SK-N-SH (cell line): Measurements from ENCODE around the gene USP32. TPM values are rescaled to one million over a fixed set of nuclear protein-coding genes. Genes with fewer than 3 reads are reported as not detected.

ENCODE experiments used
- CTCF ChIA-PET: fragments of 300-600, 350-600 bp; formaldehyde crosslinking; extraction: SDS; loops from one replicate; lab custom pipeline; 2021; lab: Yijun Ruan, JAX
- POLR2A ChIA-PET: fragments of 350-600 bp; sonication (Branson Sonifier 250); formaldehyde crosslinking; extraction: SDS; loops from one replicate; lab custom pipeline; 2020; ENCODE audit warnings: antibody characterized with exemption, inconsistent platforms; lab: Yijun Ruan, JAX
- DNase-seq: peaks from one replicate; pipeline ENCODE4 v3.0.0; 2012
- H2AFZ ChIP-seq: fragments of 200-600 bp; sonication (generic); 2 replicates; pipeline ENCODE4 v1.8.1; 2016; ENCODE audit warnings: antibody characterized with exemption, mild to moderate bottlenecking, low read depth
- H3F3A ChIP-seq: fragments of 200-600 bp; sonication (generic); replicated peaks from 2 replicates; pipeline ENCODE3; 2016; ENCODE audit warnings: antibody characterized with exemption, mild to moderate bottlenecking; ENCODE audit not compliant: insufficient read depth
- H3K27ac ChIP-seq, 2 experiments: fragments of 200-500 bp in 1 of 2; fragments of 200-600 bp in 1 of 2; sonication (Bioruptor generic) in 1 of 2; sonication (generic), shearing (Covaris generic) in 1 of 2; 2 replicates each; pipeline versions ENCODE4 v1.5.1 to v1.6.1; 2014 to 2016; ENCODE audit warnings: low read depth in 2 of 2, inconsistent platforms in 1 of 2, low read length in 1 of 2, mild to moderate bottlenecking in 1 of 2, mixed read lengths in 1 of 2
- H3K27me3 ChIP-seq: fragments of 200-600 bp; sonication (generic), shearing (Covaris generic); 2 replicates; pipeline ENCODE4 v1.6.1; 2016; ENCODE audit warnings: mixed run types; ENCODE audit not compliant: insufficient read depth
- H3K36me3 ChIP-seq, 2 experiments: fragments of 200-500 bp in 1 of 2; fragments of 200-600 bp in 1 of 2; sonication (Bioruptor generic) in 1 of 2; sonication (generic) in 1 of 2; replicated peaks in 1 of 2; 2 replicates each; pipeline versions ENCODE3 to v1.5.1; 2014 to 2016; ENCODE audit warnings: low read length in 1 of 2, mild to moderate bottlenecking in 1 of 2; ENCODE audit not compliant: insufficient read depth in 2 of 2, control insufficient read depth in 1 of 2
- H3K4me1 ChIP-seq, 2 experiments: fragments of 200-500 bp in 1 of 2; fragments of 200-600 bp in 1 of 2; sonication (Bioruptor generic) in 1 of 2; sonication (generic), shearing (Covaris generic) in 1 of 2; 2 replicates each; pipeline versions ENCODE4 v1.5.1 to v1.6.1; 2014 to 2016; ENCODE audit warnings: low read depth in 1 of 2, low read length in 1 of 2, mixed run types in 1 of 2; ENCODE audit not compliant: insufficient read depth in 2 of 2, control insufficient read depth in 1 of 2
- H3K4me2 ChIP-seq: fragments of 200-600 bp; sonication (generic), shearing (Covaris generic); 2 replicates; pipeline ENCODE4 v1.6.1; 2017; ENCODE audit warnings: mixed run types
- H3K4me3 ChIP-seq, 2 experiments: fragments of 200-500 bp in 1 of 2; fragments of 200-600 bp in 1 of 2; sonication (Bioruptor generic) in 1 of 2; sonication (generic), shearing (Covaris generic) in 1 of 2; 2 replicates each; pipeline versions ENCODE4 v1.5.1 to v1.8.1; 2014 to 2016; ENCODE audit warnings: low read depth in 2 of 2, inconsistent platforms in 1 of 2, low read length in 1 of 2, mild to moderate bottlenecking in 1 of 2, mixed read lengths in 1 of 2, moderate library complexity in 1 of 2
- H3K79me2 ChIP-seq: fragments of 200-600 bp; sonication (generic); 2 replicates; pipeline ENCODE4 v1.8.1; 2017; ENCODE audit warnings: mild to moderate bottlenecking; ENCODE audit not compliant: insufficient read depth
- H3K9ac ChIP-seq: fragments of 200-600 bp; sonication (generic); 2 replicates; pipeline ENCODE4 v1.6.1; 2017; ENCODE audit warnings: mixed run types
- H3K9me2 ChIP-seq: fragments of 200-600 bp; sonication (generic); 2 replicates; pipeline ENCODE4 v1.6.1; 2017; ENCODE audit warnings: mixed run types
- H3K9me3 ChIP-seq: fragments of 200-600 bp; sonication (generic); 2 replicates; pipeline ENCODE4 v1.6.1; 2017; ENCODE audit warnings: mixed run types, mild to moderate bottlenecking, moderate library complexity
- H4K20me1 ChIP-seq: fragments of 200-600 bp; sonication (generic); 2 replicates; pipeline ENCODE4 v1.6.1; 2017; ENCODE audit warnings: mild to moderate bottlenecking, mixed run types; ENCODE audit not compliant: insufficient read depth
- ELF1 ChIP-seq: IDR thresholded peaks from 2 replicates; pipeline ENCODE4 v1.4.0; 2012
- EP300 ChIP-seq, 2 experiments: IDR thresholded peaks; 2 replicates each; pipeline versions ENCODE4 v1.4.0 to v1.6.1; 2012; ENCODE audit warnings: borderline replicate concordance in 1 of 2, low read depth in 1 of 2, low read length in 1 of 2
- FOXJ3 ChIP-seq: sonication (generic); formaldehyde crosslinking; IDR thresholded peaks from 2 replicates; pipeline ENCODE4 v1.5.1; 2020; ENCODE audit warnings: mild to moderate bottlenecking, missing genetic modification reagents
- GABPA ChIP-seq: IDR thresholded peaks from 2 replicates; pipeline ENCODE4 v1.4.0; 2012; ENCODE audit warnings: low read depth, mild to moderate bottlenecking
- JUND ChIP-seq: IDR thresholded peaks from 2 replicates; pipeline ENCODE4 v1.4.0; 2012
- MEF2A ChIP-seq: IDR thresholded peaks from 2 replicates; pipeline ENCODE4 v1.4.0; 2012; ENCODE audit warnings: low read depth, borderline replicate concordance
- NRF1 ChIP-seq: IDR thresholded peaks from 2 replicates; pipeline ENCODE4 v1.6.1; 2012; ENCODE audit warnings: low read depth, mild to moderate bottlenecking, low read length
- POLR2AphosphoS5 ChIP-seq: IDR thresholded peaks from 2 replicates; pipeline ENCODE4 v1.6.1; 2012; ENCODE audit warnings: low read depth, low read length
- RAD21 ChIP-seq: IDR thresholded peaks from 2 replicates; pipeline ENCODE4 v1.6.1; 2012; ENCODE audit warnings: mild to moderate bottlenecking, low read length
- RFX5 ChIP-seq: IDR thresholded peaks from 2 replicates; pipeline ENCODE4 v1.6.1; 2012; ENCODE audit warnings: mild to moderate bottlenecking, improper control_type of control experiment, low read length
- SIN3A ChIP-seq: IDR thresholded peaks from 2 replicates; pipeline ENCODE4 v1.6.1; 2012; ENCODE audit warnings: low read depth, mild to moderate bottlenecking, low read length, moderate library complexity, borderline replicate concordance
- SMC3 ChIP-seq: IDR thresholded peaks from 2 replicates; pipeline ENCODE4 v1.6.1; 2012; ENCODE audit warnings: low read depth, low read length, improper control_type of control experiment
- TCF12 ChIP-seq: IDR thresholded peaks from 2 replicates; pipeline ENCODE4 v1.4.0; 2012
- TEAD4 ChIP-seq: IDR thresholded peaks from 2 replicates; pipeline ENCODE4 v1.4.0; 2012; ENCODE audit warnings: mild to moderate bottlenecking, borderline replicate concordance; ENCODE audit not compliant: insufficient read depth
- WGBS: methylation state at CpG from one replicate; pipeline ENCODE4 v1.1.6; 2017; ENCODE audit warnings: low lambda C conversion rate; 5-methylcytosine and 5-hydroxymethylcytosine counted together
- polyA plus RNA-seq, 3 experiments: library from polyadenylated mRNA; depleted of rRNA; stranded (reverse); fragments of >200 nt; gene quantifications; 2 replicates each; pipeline ENCODE4 v1.2.3, GENCODE V29; 2012
- TF ChIP-seq, protein P1 (sequence below): IDR thresholded peaks from 2 replicates; pipeline ENCODE4 v1.4.0; 2012; ENCODE audit warnings: low read depth, borderline replicate concordance
- TF ChIP-seq, protein P2 (sequence below): IDR thresholded peaks from 2 replicates; pipeline ENCODE4 v1.4.0; 2012; ENCODE audit warnings: low read depth
- TF ChIP-seq, protein P3 (sequence below): fragments of 150-350 bp; IDR thresholded peaks from 2 replicates; pipeline ENCODE4 v1.6.1; 2017; ENCODE audit warnings: antibody characterized with exemption, low read length, low read depth, borderline replicate concordance
- TF ChIP-seq, protein P4 (sequence below): IDR thresholded peaks from 2 replicates; pipeline ENCODE4 v1.6.1; 2012; ENCODE audit warnings: mild to moderate bottlenecking, low read depth, low read length, moderate library complexity
- TF ChIP-seq, protein P5 (sequence below): IDR thresholded peaks from 2 replicates; pipeline ENCODE4 v1.4.0; 2012; ENCODE audit warnings: low read depth, borderline replicate concordance

The USP32 gene
- polyA plus RNA-seq, 1 of the 3 experiments (the other 2 are of a cell fraction) = 25.6 TPM

DNA sequence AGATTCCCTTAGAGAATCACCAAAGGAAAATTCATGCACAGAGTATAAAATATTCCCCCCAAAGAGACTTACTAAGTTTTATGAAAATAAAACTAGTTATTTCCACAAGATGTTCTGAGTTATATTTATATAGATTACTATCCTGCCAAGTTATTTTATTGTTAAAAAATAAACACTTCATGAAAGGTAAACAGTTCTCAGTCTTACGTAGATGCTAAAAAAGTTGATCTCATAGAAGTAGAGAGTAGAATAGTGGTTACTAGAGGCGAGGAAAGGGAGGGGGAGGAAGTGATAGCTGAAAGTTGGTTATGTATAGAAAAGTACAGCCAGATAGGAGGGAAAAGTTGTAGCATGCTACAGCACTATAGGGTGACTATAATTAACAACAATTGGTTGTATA is 65.2 kb downstream of the USP32 start:
- peak overlapping the region in 1 of 2 experiments; percentile 23; a peak in 1 of 4 replicates for H3K27ac ChIP-seq
- no peak overlapping the region for H2AFZ ChIP-seq
- H3K36me3 ChIP-seq = peaks cover 0 to 21% of the 10 kb centered on the region in 2 experiments
- no peaks in the 10 kb centered on the region for H3K9me2 ChIP-seq
- H3K4me1 ChIP-seq = peaks cover 0 to 6% of the 10 kb centered on the region in 2 experiments; a peak in 1 of 4 replicates
- 88% methylated on average over 2 of the region's 2 CpGs for WGBS
- H3K9ac ChIP-seq = no peak overlapping the region
- CTCF ChIA-PET = interaction anchor here (0.6 to 2.6 kb wide), 8 partner anchors 10 to 777 kb away, joined by 3 to 8 read pairs (median 3); partner anchors contain the start of gene USP32
- peaks cover 8% of the 10 kb centered on the region for H4K20me1 ChIP-seq
- POLR2A ChIA-PET = interaction anchor here (1.2 kb wide), 1 partner anchor 65 kb away, joined by 3 read pairs; the partner anchor contains the start of gene USP32
- H3K27me3 ChIP-seq = no peaks in the 10 kb centered on the region
- TF ChIP-seq, protein P1, sequence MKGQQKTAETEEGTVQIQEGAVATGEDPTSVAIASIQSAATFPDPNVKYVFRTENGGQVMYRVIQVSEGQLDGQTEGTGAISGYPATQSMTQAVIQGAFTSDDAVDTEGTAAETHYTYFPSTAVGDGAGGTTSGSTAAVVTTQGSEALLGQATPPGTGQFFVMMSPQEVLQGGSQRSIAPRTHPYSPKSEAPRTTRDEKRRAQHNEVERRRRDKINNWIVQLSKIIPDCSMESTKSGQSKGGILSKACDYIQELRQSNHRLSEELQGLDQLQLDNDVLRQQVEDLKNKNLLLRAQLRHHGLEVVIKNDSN = no peak
- TF ChIP-seq TCF12 = no peak
- TF ChIP-seq POLR2AphosphoS5 = no peak
- TF ChIP-seq RAD21 = no peak
- TF ChIP-seq RFX5 = no peak
- TF ChIP-seq, protein P2, sequence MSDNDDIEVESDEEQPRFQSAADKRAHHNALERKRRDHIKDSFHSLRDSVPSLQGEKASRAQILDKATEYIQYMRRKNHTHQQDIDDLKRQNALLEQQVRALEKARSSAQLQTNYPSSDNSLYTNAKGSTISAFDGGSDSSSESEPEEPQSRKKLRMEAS = no peak
- no peak for TF ChIP-seq SIN3A
- no peak for TF ChIP-seq NRF1
- no peak for TF ChIP-seq SMC3
- TF ChIP-seq TEAD4 = no peak
- no peak for TF ChIP-seq JUND
- TF ChIP-seq, protein P3, sequence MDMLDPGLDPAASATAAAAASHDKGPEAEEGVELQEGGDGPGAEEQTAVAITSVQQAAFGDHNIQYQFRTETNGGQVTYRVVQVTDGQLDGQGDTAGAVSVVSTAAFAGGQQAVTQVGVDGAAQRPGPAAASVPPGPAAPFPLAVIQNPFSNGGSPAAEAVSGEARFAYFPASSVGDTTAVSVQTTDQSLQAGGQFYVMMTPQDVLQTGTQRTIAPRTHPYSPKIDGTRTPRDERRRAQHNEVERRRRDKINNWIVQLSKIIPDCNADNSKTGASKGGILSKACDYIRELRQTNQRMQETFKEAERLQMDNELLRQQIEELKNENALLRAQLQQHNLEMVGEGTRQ = no peak
- H3K4me3 ChIP-seq = no peak overlapping the region
- no peak for DNase-seq
- no peaks in the 10 kb centered on the region for H3K9me3 ChIP-seq
- H3K79me2 ChIP-seq = peaks cover 65% of the 10 kb centered on the region
- H3K4me2 ChIP-seq = no peak overlapping the region
- H3F3A ChIP-seq = peaks cover 9% of the 10 kb centered on the region

DNA sequence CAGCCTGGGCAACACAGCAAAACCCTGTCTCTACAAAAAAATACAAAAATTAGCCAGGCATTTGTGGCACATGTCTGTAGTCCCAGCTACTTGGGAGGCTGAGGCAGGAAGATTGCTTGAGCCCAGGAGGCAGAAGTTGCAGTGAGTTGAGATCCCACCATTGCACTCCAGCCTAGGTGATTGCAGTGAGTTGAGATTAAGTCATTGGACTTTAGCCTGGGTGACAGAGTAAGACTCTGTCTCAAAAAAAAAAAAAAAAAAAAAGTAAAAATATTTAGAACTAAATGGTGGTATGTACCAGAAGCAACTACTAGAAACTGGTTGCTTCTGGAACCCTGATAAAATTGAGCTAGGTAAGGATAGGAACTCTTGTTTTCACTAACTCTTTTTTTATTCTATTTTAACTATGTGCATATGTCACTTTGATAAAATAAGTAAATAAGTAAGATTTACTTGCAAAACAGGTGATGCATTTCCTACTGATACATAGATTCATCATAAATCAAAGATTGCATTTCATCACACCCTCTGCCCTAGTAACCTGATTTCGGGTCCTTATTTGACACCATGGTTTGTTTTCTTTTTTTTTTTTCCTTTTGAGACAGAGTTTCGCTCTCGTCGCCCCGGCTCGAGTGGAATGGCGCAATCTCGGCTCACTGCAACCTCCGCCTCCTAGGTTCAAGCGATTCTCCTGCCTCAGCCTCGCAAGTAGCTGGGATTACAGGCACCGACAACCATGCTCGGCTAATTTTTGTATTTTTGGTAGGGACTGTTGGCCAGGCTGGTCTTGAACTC is 66.0 kb downstream of the USP32 start:
- peaks cover 16% of the 10 kb centered on the region for H4K20me1 ChIP-seq
- ChIA-PET POLR2A (no interaction called here), CTCF (interaction anchor here (0.8 to 2.6 kb wide), 4 partner anchors 10 to 28 kb away, joined by 3 to 8 read pairs (median 4); no protein-coding TSS in a partner anchor)
- H3K27me3 ChIP-seq = no peaks in the 10 kb centered on the region
- WGBS = 96% methylated on average over 13 of the region's 13 CpGs
- peaks cover 73% of the 10 kb centered on the region for H3K79me2 ChIP-seq
- peaks cover 9% of the 10 kb centered on the region for H3F3A ChIP-seq
- peaks cover 0 to 6% of the 10 kb centered on the region in 2 experiments; a peak in 1 of 4 replicates for H3K4me1 ChIP-seq
- peaks cover 0 to 18% of the 10 kb centered on the region in 2 experiments for H3K36me3 ChIP-seq
- no peak overlapping the region for H2AFZ ChIP-seq
- no peak overlapping the region for H3K4me2 ChIP-seq
- H3K4me3 ChIP-seq = no peak overlapping the region
- H3K9me3 ChIP-seq = no peaks in the 10 kb centered on the region
- H3K9ac ChIP-seq = no peak overlapping the region
- no peaks in the 10 kb centered on the region for H3K9me2 ChIP-seq
- H3K27ac ChIP-seq = no peak overlapping the region
- no peak for DNase-seq
- TF ChIP-seq GABPA (no peak), ELF1 (no peak), MEF2A (no peak), EP300 (IDR thresholded peaks at IDR 0.05; ENCODE audit: borderline replicate concordance in 1 of 2, low read depth in 1 of 2, low read length in 1 of 2) (no peak), FOXJ3 (CRISPR knock-in tag) (no peak)
- TF ChIP-seq, protein P3 = no peak
- TF ChIP-seq, protein P4, sequence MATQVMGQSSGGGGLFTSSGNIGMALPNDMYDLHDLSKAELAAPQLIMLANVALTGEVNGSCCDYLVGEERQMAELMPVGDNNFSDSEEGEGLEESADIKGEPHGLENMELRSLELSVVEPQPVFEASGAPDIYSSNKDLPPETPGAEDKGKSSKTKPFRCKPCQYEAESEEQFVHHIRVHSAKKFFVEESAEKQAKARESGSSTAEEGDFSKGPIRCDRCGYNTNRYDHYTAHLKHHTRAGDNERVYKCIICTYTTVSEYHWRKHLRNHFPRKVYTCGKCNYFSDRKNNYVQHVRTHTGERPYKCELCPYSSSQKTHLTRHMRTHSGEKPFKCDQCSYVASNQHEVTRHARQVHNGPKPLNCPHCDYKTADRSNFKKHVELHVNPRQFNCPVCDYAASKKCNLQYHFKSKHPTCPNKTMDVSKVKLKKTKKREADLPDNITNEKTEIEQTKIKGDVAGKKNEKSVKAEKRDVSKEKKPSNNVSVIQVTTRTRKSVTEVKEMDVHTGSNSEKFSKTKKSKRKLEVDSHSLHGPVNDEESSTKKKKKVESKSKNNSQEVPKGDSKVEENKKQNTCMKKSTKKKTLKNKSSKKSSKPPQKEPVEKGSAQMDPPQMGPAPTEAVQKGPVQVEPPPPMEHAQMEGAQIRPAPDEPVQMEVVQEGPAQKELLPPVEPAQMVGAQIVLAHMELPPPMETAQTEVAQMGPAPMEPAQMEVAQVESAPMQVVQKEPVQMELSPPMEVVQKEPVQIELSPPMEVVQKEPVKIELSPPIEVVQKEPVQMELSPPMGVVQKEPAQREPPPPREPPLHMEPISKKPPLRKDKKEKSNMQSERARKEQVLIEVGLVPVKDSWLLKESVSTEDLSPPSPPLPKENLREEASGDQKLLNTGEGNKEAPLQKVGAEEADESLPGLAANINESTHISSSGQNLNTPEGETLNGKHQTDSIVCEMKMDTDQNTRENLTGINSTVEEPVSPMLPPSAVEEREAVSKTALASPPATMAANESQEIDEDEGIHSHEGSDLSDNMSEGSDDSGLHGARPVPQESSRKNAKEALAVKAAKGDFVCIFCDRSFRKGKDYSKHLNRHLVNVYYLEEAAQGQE = no peak
- TF ChIP-seq, protein P5, sequence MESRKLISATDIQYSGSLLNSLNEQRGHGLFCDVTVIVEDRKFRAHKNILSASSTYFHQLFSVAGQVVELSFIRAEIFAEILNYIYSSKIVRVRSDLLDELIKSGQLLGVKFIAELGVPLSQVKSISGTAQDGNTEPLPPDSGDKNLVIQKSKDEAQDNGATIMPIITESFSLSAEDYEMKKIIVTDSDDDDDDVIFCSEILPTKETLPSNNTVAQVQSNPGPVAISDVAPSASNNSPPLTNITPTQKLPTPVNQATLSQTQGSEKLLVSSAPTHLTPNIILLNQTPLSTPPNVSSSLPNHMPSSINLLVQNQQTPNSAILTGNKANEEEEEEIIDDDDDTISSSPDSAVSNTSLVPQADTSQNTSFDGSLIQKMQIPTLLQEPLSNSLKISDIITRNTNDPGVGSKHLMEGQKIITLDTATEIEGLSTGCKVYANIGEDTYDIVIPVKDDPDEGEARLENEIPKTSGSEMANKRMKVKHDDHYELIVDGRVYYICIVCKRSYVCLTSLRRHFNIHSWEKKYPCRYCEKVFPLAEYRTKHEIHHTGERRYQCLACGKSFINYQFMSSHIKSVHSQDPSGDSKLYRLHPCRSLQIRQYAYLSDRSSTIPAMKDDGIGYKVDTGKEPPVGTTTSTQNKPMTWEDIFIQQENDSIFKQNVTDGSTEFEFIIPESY = no peak
